CD8-positive, alpha-beta memory T cell (primary cell): ENCODE results near the gene DYNC1H1. TPM values are rescaled to one million over a fixed set of nuclear protein-coding genes. Genes with fewer than 3 reads are reported as not detected.
"Not testable (repeated sequence)": the region's sequence is repeated elsewhere in the genome, so short reads cannot be mapped to it uniquely, and the experiment has no call there.

ENCODE experiments used
- CTCF ChIA-PET: fragments of 350-600 bp; sonication (Branson Sonifier 250); formaldehyde crosslinking; loops from one replicate; lab custom pipeline; 2021; ENCODE audit warnings: antibody characterized with exemption; lab: Charles Lee
- POLR2A ChIA-PET: fragments of 350-600 bp; sonication (Branson Sonifier 250); formaldehyde crosslinking; loops from one replicate; lab custom pipeline; 2021; ENCODE audit warnings: antibody characterized with exemption; lab: Charles Lee
- DNase-seq, 5 donors: peaks; one replicate each; pipeline versions ENCODE4 v3.0.0 to v3.0.0-alpha.2; 2020 to 2022; ENCODE audit warnings: mixed read lengths in 1 of 5
- H3K27ac ChIP-seq: one replicate; pipeline ENCODE4 v1.7.0; 2013; ENCODE audit warnings: low read depth, mild to moderate bottlenecking, low read length, moderate library complexity
- H3K27me3 ChIP-seq: 2 replicates; pipeline ENCODE4 v1.7.0; 2013; ENCODE audit warnings: low read length, mild to moderate bottlenecking; ENCODE audit not compliant: insufficient read depth, poor library complexity, severe bottlenecking
- H3K36me3 ChIP-seq: 2 replicates; pipeline ENCODE4 v1.7.0; 2013; ENCODE audit warnings: mild to moderate bottlenecking, low read length, moderate library complexity; ENCODE audit not compliant: insufficient read depth
- H3K4me1 ChIP-seq: 2 replicates; pipeline ENCODE4 v1.7.0; 2013; ENCODE audit warnings: mild to moderate bottlenecking, low read length, moderate library complexity; ENCODE audit not compliant: insufficient read depth
- H3K4me3 ChIP-seq: 2 replicates; pipeline ENCODE4 v1.7.0; 2013; ENCODE audit warnings: mild to moderate bottlenecking, low read length
- H3K9me3 ChIP-seq: 2 replicates; pipeline ENCODE4 v1.7.0; 2013; ENCODE audit warnings: mild to moderate bottlenecking, low read length
- H3K27ac Mint-ChIP-seq, 8 donors: one replicate each; pipeline ENCODE4 v1.8.0; 2020 to 2021; ENCODE audit warnings: mixed read lengths in 8 of 8, mild to moderate bottlenecking in 6 of 8, inconsistent platforms in 3 of 8, moderate library complexity in 3 of 8
- H3K27me3 Mint-ChIP-seq, 2 donors: one replicate each; pipeline ENCODE4 v1.8.0; 2020 to 2021; ENCODE audit warnings: mixed read lengths in 2 of 2, mild to moderate bottlenecking in 1 of 2, moderate library complexity in 1 of 2
- H3K36me3 Mint-ChIP-seq, 3 donors: one replicate each; pipeline ENCODE4 v1.8.0; 2020 to 2021; ENCODE audit warnings: mixed read lengths in 3 of 3, inconsistent platforms in 1 of 3, mild to moderate bottlenecking in 1 of 3
- H3K4me1 Mint-ChIP-seq, 3 donors: one replicate each; pipeline ENCODE4 v1.8.0; 2020 to 2021; ENCODE audit warnings: mixed read lengths in 3 of 3, inconsistent platforms in 1 of 3, mild to moderate bottlenecking in 1 of 3
- H3K4me3 Mint-ChIP-seq, 7 donors: one replicate each; pipeline ENCODE4 v1.8.0; 2020 to 2021; ENCODE audit warnings: mixed read lengths in 7 of 7, mild to moderate bottlenecking in 6 of 7, moderate library complexity in 4 of 7, inconsistent platforms in 2 of 7
- H3K9me3 Mint-ChIP-seq, 5 donors: one replicate each; pipeline ENCODE4 v1.8.0; 2020 to 2022; ENCODE audit warnings: mixed read lengths in 5 of 5, mild to moderate bottlenecking in 3 of 5, moderate library complexity in 2 of 5, inconsistent platforms in 1 of 5
- polyA plus RNA-seq: library from polyadenylated mRNA; unstranded; fragments of 300-500 nt; fragmentation: Illumina TruSeq; gene quantifications from one replicate; pipeline ENCODE4 v1.2.3, GENCODE V29; 2021
- total RNA-seq, 2 experiments: library from RNA; stranded (reverse); gene quantifications; one replicate each; pipeline ENCODE4 v1.2.3, GENCODE V29; 2021

The DYNC1H1 gene
- total and polyA plus RNA-seq, 3 experiments from 2014 or later: 59.7 to 249 (median 241) TPM

GRCh38 chr14:102078361-102078791 is 114.0 kb downstream of the DYNC1H1 start:
- not testable (repeated sequence) for H3K4me3 Mint-ChIP-seq

GRCh38 chr14:102078831-102079699 is 114.7 kb downstream of the DYNC1H1 start:
- H3K36me3 ChIP-seq: peaks cover 46% of the 10 kb centered on the region
- H3K27me3 Mint-ChIP-seq: no peaks in the 10 kb centered on the region
- peaks cover 35 to 49% (median 42%) of the 10 kb centered on the region in 3 donors for H3K4me1 Mint-ChIP-seq
- ChIA-PET POLR2A (interaction anchor here (0.7 to 0.9 kb wide), 2 partner anchors 17 to 23 kb away, joined by 3 read pairs; no protein-coding TSS in a partner anchor), CTCF (interaction anchor here (0.9 to 1.5 kb wide), 3 partner anchors 9 to 17 kb away, joined by 3 to 6 read pairs (median 4); no protein-coding TSS in a partner anchor)
- peaks cover 22% of the 10 kb centered on the region for H3K4me1 ChIP-seq
- H3K27ac Mint-ChIP-seq: peak overlapping the region in 4 of 8 donors; percentile 26 to 83 (median 64)
- H3K9me3 Mint-ChIP-seq: no peaks in the 10 kb centered on the region
- no peaks in the 10 kb centered on the region for H3K27me3 ChIP-seq
- H3K36me3 Mint-ChIP-seq: peaks cover 17 to 59% (median 35%) of the 10 kb centered on the region in 3 donors
- peak overlapping the region in 1 of 7 donors; percentile 4 for H3K4me3 Mint-ChIP-seq
- no peak overlapping the region for H3K27ac ChIP-seq
- no peaks in the 10 kb centered on the region for H3K9me3 ChIP-seq
- H3K4me3 ChIP-seq: no peak overlapping the region
- DNase-seq: no peak

More at GRCh38 chr14:102078361-102078791, 114.0 kb downstream of the DYNC1H1 start:
- Mint-ChIP-seq H3K36me3 (peaks cover 17 to 52% (median 30%) of the 10 kb centered on the region in 3 donors), H3K4me1 (peaks cover 29 to 42% (median 36%) of the 10 kb centered on the region in 3 donors), H3K27ac (peak overlapping the region in 5 of 8 donors; percentile 19 to 83 (median 70))
- not testable (repeated sequence) for DNase-seq, H3K27me3 Mint-ChIP-seq, H3K9me3 Mint-ChIP-seq, H3K4me3 ChIP-seq, H3K27ac ChIP-seq, H3K9me3 ChIP-seq, H3K27me3 ChIP-seq
- POLR2A ChIA-PET: interaction anchor here (0.7 to 0.9 kb wide), 2 partner anchors 16 to 24 kb away, joined by 3 read pairs; no protein-coding TSS in a partner anchor
- CTCF ChIA-PET: interaction anchor here (0.9 to 1.5 kb wide), 3 partner anchors 10 to 18 kb away, joined by 3 to 6 read pairs (median 4); no protein-coding TSS in a partner anchor
- Histone ChIP-seq H3K4me1 (peaks cover 16% of the 10 kb centered on the region), H3K36me3 (peaks cover 39% of the 10 kb centered on the region)

- Mint-ChIP-seq H3K4me3 (peak overlapping the region in 1 of 7 donors; percentile 4), H3K36me3 (peaks cover 18 to 65% (median 38%) of the 10 kb centered on the region in 3 donors), H3K27me3 (no peaks in the 10 kb centered on the region), H3K4me1 (peaks cover 40 to 51% (median 48%) of the 10 kb centered on the region in 3 donors), H3K27ac (peak overlapping the region in 4 of 8 donors; percentile 12 to 83 (median 52)), H3K9me3 (no peaks in the 10 kb centered on the region)
- Histone ChIP-seq H3K36me3 (peaks cover 52% of the 10 kb centered on the region), H3K27ac (no peak overlapping the region), H3K27me3 (no peaks in the 10 kb centered on the region), H3K4me3 (no peak overlapping the region), H3K4me1 (peaks cover 28% of the 10 kb centered on the region), H3K9me3 (no peaks in the 10 kb centered on the region)
- DNase-seq: no peak
- ChIA-PET POLR2A (no interaction called here), CTCF (interaction anchor here (1.5 kb wide), 1 partner anchor 8 kb away, joined by 6 read pairs; no protein-coding TSS in a partner anchor)
Measured at GRCh38 chr14:102079700-102079979, 115.3 kb downstream of the DYNC1H1 start.

GRCh38 chr14:102080183-102081080 is 116.1 kb downstream of the DYNC1H1 start:
- Histone ChIP-seq H3K9me3 (no peaks in the 10 kb centered on the region), H3K27me3 (no peaks in the 10 kb centered on the region), H3K4me1 (peaks cover 36% of the 10 kb centered on the region), H3K4me3 (no peak overlapping the region), H3K36me3 (peaks cover 60% of the 10 kb centered on the region), H3K27ac (no peak overlapping the region)
- POLR2A ChIA-PET: no interaction called here
- H3K27ac Mint-ChIP-seq: peak overlapping the region in 6 of 8 donors; percentile 22 to 96 (median 61)
- no peaks in the 10 kb centered on the region for H3K9me3 Mint-ChIP-seq
- peaks cover 22 to 73% (median 42%) of the 10 kb centered on the region in 3 donors for H3K36me3 Mint-ChIP-seq
- no peak for DNase-seq
- peaks cover 48 to 59% (median 56%) of the 10 kb centered on the region in 3 donors for H3K4me1 Mint-ChIP-seq
- H3K4me3 Mint-ChIP-seq: peak overlapping the region in 3 of 7 donors; percentile 20 to 44 (median 34)
- CTCF ChIA-PET: no interaction called here
- peaks cover 0 to 1% of the 10 kb centered on the region in 2 donors for H3K27me3 Mint-ChIP-seq

- Mint-ChIP-seq H3K4me3 (peak overlapping the region in 2 of 7 donors; percentile 38 to 51), H3K27me3 (peaks cover 0 to 9% of the 10 kb centered on the region in 2 donors), H3K4me1 (peaks cover 57 to 68% (median 65%) of the 10 kb centered on the region in 3 donors), H3K9me3 (no peaks in the 10 kb centered on the region), H3K27ac (peak overlapping the region in 6 of 8 donors; percentile 39 to 96 (median 70)), H3K36me3 (peaks cover 26 to 82% (median 47%) of the 10 kb centered on the region in 3 donors)
- POLR2A ChIA-PET: no interaction called here
- H3K27me3 ChIP-seq: no peaks in the 10 kb centered on the region
- CTCF ChIA-PET: no interaction called here
- no peak overlapping the region for H3K27ac ChIP-seq
- no peaks in the 10 kb centered on the region for H3K9me3 ChIP-seq
- peaks cover 64% of the 10 kb centered on the region for H3K36me3 ChIP-seq
- DNase-seq: no peak
- H3K4me3 ChIP-seq: no peak overlapping the region
- H3K4me1 ChIP-seq: peaks cover 41% of the 10 kb centered on the region
Measured at GRCh38 chr14:102081231-102082080, 117.1 kb downstream of the DYNC1H1 start.

GRCh38 chr14:102084522-102084921 is 120.1 kb downstream of the DYNC1H1 start:
- H3K9me3 Mint-ChIP-seq, H3K9me3 ChIP-seq, H3K27ac ChIP-seq, H3K4me3 ChIP-seq, DNase-seq, H3K27me3 ChIP-seq: not testable (repeated sequence)
- peak overlapping the region; percentile 92 to 99 (median 98) for H3K4me3 Mint-ChIP-seq
- CTCF ChIA-PET: interaction anchor here (0.9 to 1.6 kb wide), 3 partner anchors 12 to 123 kb away, joined by 3 read pairs; no protein-coding TSS in a partner anchor
- H3K27me3 Mint-ChIP-seq: peaks cover 0 to 13% of the 10 kb centered on the region in 2 donors
- peaks cover 66 to 82% (median 78%) of the 10 kb centered on the region in 3 donors for H3K4me1 Mint-ChIP-seq
- Histone ChIP-seq H3K36me3 (peaks cover 61% of the 10 kb centered on the region), H3K4me1 (peaks cover 57% of the 10 kb centered on the region)
- peaks cover 26 to 74% (median 46%) of the 10 kb centered on the region in 3 donors for H3K36me3 Mint-ChIP-seq
- POLR2A ChIA-PET: interaction anchor here (1.2 kb wide), 1 partner anchor 233 kb away, joined by 3 read pairs; no protein-coding TSS in a partner anchor
- peak overlapping the region; percentile 87 to 100 (median 99) for H3K27ac Mint-ChIP-seq
